ENCODE results near the gene SCD. TPM values are rescaled to one million over a fixed set of nuclear protein-coding genes. Genes with fewer than 3 reads are reported as not detected.
A peak's percentile ranks its signal among the peaks of the same experiment; 100 is the strongest.
"Not testable (repeated sequence)": the region's sequence is repeated elsewhere in the genome, so short reads cannot be mapped to it uniquely, and the experiment has no call there.

Gene SCD
- total RNA-seq, 1 donor from 2014 or later, result 135 TPM

GRCh38 chr10:100359529-100360150 is 12.6 kb downstream of the SCD start:
- FAIRE-seq (no peak), DNase-seq (ENCODE audit: low spot score in 2 of 2) (no peak)

DNA sequence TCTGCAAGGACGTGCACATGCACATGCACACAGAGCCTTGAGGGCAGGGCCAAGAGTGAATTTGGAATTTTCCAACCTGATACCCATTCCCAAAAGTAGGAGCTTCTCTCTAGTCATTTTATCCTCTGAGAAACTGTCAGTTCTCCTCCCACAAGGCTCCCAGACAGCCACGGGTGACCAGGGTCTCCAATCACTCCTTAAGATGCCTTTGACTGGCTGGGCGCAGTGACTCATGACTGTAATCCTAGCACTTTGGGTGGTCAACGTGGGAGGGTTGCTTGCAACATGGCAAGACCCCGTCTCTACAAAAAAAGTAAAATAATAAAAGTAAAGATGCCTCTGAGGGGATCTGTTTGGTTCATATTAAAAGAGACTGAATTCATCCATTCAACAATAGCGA is 13.2 kb downstream of the SCD start:
- no peak for DNase-seq (ENCODE audit: low spot score in 2 of 2)
- no peak for FAIRE-seq

- FAIRE-seq (no peak), DNase-seq (ENCODE audit: low spot score in 2 of 2) (no peak)
These were observed 15.8 kb downstream of the SCD start for GRCh38 chr10:100362570-100363496.

DNA sequence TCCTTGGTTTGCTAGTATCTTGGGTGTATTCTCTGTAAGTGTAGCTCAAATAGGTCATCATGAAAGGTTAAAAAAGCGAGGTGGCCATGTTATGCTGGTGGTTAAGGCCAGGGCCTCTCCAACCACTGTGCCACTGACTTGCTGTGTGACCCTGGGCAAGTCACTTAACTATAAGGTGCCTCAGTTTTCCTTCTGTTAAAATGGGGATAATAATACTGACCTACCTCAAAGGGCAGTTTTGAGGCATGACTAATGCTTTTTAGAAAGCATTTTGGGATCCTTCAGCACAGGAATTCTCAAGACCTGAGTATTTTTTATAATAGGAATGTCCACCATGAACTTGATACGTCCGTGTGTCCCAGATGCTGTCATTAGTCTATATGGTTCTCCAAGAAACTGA is 17.1 kb downstream of the SCD start:
- DNase-seq (ENCODE audit: low spot score in 2 of 2) (no peak), FAIRE-seq (no peak)

GRCh38 chr10:100364735-100365391 is 17.8 kb downstream of the SCD start:
- FAIRE-seq (no peak), DNase-seq (ENCODE audit: low spot score in 2 of 2) (no peak)

GRCh38 chr10:100368721-100369120 is 21.7 kb downstream of the SCD start:
- no peak for FAIRE-seq
- DNase-seq (ENCODE audit: low spot score in 2 of 2), result no peak

DNA sequence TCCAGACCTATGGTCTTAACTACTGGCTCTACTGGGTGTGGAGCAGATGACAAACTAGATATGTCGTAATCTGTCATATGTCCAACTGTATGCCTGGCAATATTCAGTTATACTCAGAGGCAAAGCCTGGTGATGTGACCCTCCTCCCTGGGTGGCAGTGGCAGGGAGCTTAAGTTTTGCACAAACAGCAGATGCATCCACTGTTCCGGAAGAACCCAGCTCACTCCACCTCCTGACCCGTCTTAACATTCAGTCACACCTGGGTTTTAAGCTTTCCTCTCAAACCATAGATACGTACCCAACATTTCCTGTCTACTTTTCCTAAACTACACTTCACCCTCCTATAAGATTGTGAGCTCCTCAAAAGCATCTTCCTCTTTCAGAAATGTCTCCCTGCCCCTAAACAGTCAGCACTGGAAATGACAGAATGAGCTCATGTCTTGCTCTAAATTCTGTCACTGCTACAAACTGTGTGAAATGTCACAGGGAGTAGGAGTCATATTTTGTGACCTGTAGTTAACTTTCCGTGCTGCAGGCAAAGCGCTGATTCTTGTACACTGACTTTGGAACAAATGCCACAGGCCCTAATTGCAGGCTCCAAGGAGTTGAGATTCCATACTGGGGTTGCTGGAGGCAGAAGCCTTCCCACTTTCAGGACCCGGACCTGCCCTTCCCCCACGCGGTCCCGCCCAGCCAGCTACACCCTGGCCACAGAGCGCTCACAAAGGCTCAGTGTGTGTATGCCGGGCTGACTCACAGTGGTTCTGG is 23.9 kb downstream of the SCD start:
- DNase-seq (ENCODE audit: low spot score in 2 of 2) (peak in 1 of 2 donors; percentile 40), FAIRE-seq (no peak)

- DNase-seq (ENCODE audit: low spot score in 2 of 2) (no peak), FAIRE-seq (no peak)
These were observed 24.5 kb downstream of the SCD start for GRCh38 chr10:100371482-100372027.

GRCh38 chr10:100372415-100373297 is 25.6 kb downstream of the SCD start:
- FAIRE-seq, result no peak
- no peak for DNase-seq (ENCODE audit: low spot score in 2 of 2)

- FAIRE-seq (no peak), DNase-seq (ENCODE audit: low spot score in 2 of 2) (peak; percentile 68 to 86)
These were observed 26.5 kb downstream of the SCD start for GRCh38 chr10:100373298-100374199.

GRCh38 chr10:100374200-100374655 is 27.2 kb downstream of the SCD start:
- no peak for DNase-seq (ENCODE audit: low spot score in 2 of 2)
- FAIRE-seq, result no peak

DNA sequence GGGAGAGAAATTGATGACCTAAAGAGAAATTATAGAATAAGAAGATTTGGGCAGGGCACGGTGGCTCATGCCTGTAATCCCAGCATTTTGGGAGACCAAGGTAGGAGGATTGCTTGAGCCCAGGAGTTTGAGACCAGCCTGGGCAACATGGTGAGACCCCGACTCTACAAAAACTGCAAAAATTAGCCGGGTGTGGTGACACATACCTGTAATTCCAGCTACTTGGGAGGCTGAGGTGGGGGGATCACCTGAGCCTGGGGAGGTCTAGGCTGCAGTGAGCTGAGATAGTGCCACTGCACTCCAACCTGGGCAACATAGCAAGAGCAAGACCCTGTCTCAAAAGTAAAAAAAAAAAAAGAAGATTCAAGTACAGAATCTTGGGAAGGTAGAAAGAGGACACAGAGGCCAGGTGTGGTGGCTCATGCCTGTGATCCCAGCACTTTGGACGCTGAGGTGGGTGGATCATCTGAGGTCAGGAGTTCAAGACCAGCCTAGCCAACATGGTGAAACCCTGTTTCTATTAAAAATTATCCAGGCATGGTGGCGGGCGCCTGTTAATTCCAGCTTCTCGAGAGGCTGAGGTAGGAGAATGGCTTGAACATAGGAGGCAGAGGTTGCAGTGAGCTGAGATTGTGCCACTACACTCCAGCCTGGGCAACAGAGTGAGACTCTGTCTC is 27.8 kb downstream of the SCD start:
- FAIRE-seq; DNase-seq (ENCODE audit: low spot score in 2 of 2): not testable (repeated sequence)

GRCh38 chr10:100376656-100377055 is 29.6 kb downstream of the SCD start:
- not testable (repeated sequence) for DNase-seq (ENCODE audit: low spot score in 2 of 2); FAIRE-seq

DNA sequence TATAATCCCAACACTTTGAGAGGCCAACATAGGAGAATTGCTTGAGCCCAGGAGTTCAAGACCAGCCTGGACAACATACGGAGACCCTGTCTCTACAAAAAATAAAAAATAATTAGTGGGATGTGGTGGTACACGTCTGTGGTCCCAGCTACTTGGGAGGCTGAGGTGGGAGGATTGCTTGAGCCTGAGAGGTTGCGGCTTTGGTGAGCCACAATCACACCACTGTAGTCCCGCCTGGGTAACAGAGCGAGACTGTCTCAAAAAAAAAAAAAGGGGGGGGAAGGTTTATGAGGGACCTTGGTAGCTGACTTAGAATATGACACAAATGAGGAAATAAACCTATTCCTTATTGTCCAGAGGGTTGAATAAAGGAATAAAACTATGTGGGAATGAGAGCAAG is 30.8 kb downstream of the SCD start:
- DNase-seq (ENCODE audit: low spot score in 2 of 2) (no peak), FAIRE-seq (no peak)

GRCh38 chr10:100380400-100380799 is 33.4 kb downstream of the SCD start:
- FAIRE-seq (no peak), DNase-seq (ENCODE audit: low spot score in 2 of 2) (no peak)

DNA sequence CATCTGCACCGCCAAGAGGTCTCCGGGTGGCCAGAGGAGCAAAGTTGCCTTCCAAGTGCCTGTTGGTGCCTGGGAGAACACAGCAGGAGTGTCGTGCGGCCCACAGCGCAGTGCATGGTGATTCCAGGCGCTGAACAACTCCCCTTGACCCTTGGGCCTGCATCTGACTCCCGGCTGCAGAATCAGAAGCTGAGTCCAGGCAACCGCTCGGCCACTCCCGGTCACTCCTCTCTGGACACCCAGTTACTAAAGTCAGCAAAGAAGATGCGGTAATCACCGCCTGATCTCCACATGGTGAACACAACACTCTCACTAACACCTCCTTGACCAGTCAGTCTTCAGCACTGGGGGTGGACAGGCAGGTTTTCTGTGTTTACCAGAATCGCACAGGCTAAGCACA is 35.5 kb downstream of the SCD start:
- FAIRE-seq, result no peak

GRCh38 chr10:100383251-100383650 is 36.2 kb downstream of the SCD start:
- DNase-seq (ENCODE audit: low spot score in 2 of 2) (no peak), FAIRE-seq (no peak)

More for the DNA sequence above, 35.5 kb downstream of the SCD start:
- DNase-seq (ENCODE audit: low spot score in 2 of 2), result no peak
